GM12878 (cell line): ENCODE data around the gene ARAP2. TPM values are rescaled to one million over a fixed set of nuclear protein-coding genes. Genes with fewer than 3 reads are reported as not detected.

Source experiments
- ATAC-seq: fragments of 200-7000 bp; cut with Tn5 transposase; 3 replicates; pipeline ENCODE4 v1.9.1; 2020; ENCODE audit warnings: mild to moderate bottlenecking, moderate library complexity
- BruUV-seq: library from RNA; stranded (reverse); fragments of 400-500 nt; replicated peaks from 2 replicates; lab custom pipeline; 2021; lab: Mats Ljungman, UMichigan
- CTCF ChIA-PET: fragments of 300-600 bp; sonication (Branson Sonifier 250); formaldehyde crosslinking; extraction: SDS; loops from one replicate; lab custom pipeline; 2021; ENCODE audit warnings: inconsistent platforms; lab: Yijun Ruan, JAX
- POLR2A ChIA-PET: fragments of 350-600 bp; formaldehyde crosslinking; extraction: SDS; loops from one replicate; lab custom pipeline; 2021; ENCODE audit warnings: inconsistent platforms; lab: Charles Lee
- RAD21 ChIA-PET: fragments of 300-600 bp; sonication (Branson Sonifier 250); formaldehyde crosslinking; loops from one replicate; lab custom pipeline; 2023; ENCODE audit warnings: antibody characterized with exemption; ENCODE audit not compliant: unreplicated experiment; lab: Charles Lee
- SMC1A ChIA-PET: fragments of 300-600 bp; sonication (Branson Sonifier 250); formaldehyde crosslinking; loops from one replicate; lab custom pipeline; 2023; ENCODE audit not compliant: unreplicated experiment, uncharacterized antibody; lab: Charles Lee
- DNase-seq: peaks from one replicate; pipeline ENCODE4 v3.0.0-alpha.2; 2011; ENCODE audit warnings: low read depth, low spot score
- FAIRE-seq: peaks from 3 replicates; lab custom pipeline; 2011; peaks lifted over from hg19 to GRCh38; lab: Jason Lieb, UNC
- H2AFZ ChIP-seq: 2 replicates; pipeline ENCODE4 v1.6.0; 2011; ENCODE audit warnings: low read depth, low read length, control low read depth; ENCODE audit not compliant: control insufficient read depth
- H3K27ac ChIP-seq: 2 replicates; pipeline ENCODE4 v1.5.1; 2011; ENCODE audit warnings: control low read depth; ENCODE audit not compliant: control insufficient read depth, insufficient read depth
- H3K27me3 ChIP-seq, 2 experiments: replicated peaks in 1 of 2; 2 replicates each; pipeline versions ENCODE4 v1.6.0 to v1.6.1; 2011; ENCODE audit warnings: low read length in 1 of 2; ENCODE audit not compliant: control insufficient read depth in 2 of 2, insufficient read depth in 2 of 2
- H3K36me3 ChIP-seq, 2 experiments: 2 replicates each; pipeline ENCODE4 v1.5.1; 2011; ENCODE audit warnings: low read length in 1 of 2; ENCODE audit not compliant: control insufficient read depth in 2 of 2, insufficient read depth in 2 of 2
- H3K4me1 ChIP-seq: 2 replicates; pipeline ENCODE4 v1.6.1; 2011; ENCODE audit warnings: mild to moderate bottlenecking, low read length, moderate library complexity, mixed read lengths; ENCODE audit not compliant: control insufficient read depth, insufficient read depth
- H3K4me2 ChIP-seq: 2 replicates; pipeline ENCODE4 v1.6.0; 2011; ENCODE audit warnings: control low read depth; ENCODE audit not compliant: control insufficient read depth, insufficient read depth
- H3K4me3 ChIP-seq: fragments of 200-600 bp; sonication (generic); 2 replicates; pipeline ENCODE4 v1.5.1; 2016
- H3K79me2 ChIP-seq: 2 replicates; pipeline ENCODE4 v1.6.0; 2011; ENCODE audit warnings: low read length; ENCODE audit not compliant: control insufficient read depth, insufficient read depth
- H3K9ac ChIP-seq: 2 replicates; pipeline ENCODE4 v1.8.0; 2011; ENCODE audit warnings: low read length, control low read depth, mixed read lengths; ENCODE audit not compliant: control insufficient read depth, insufficient read depth
- H3K9me3 ChIP-seq: replicated peaks from 3 replicates; pipeline ENCODE4 v1.5.1; 2011; ENCODE audit warnings: mild to moderate bottlenecking, low read length; ENCODE audit not compliant: control insufficient read depth, insufficient read depth
- H4K20me1 ChIP-seq: 2 replicates; pipeline ENCODE4 v1.6.0; 2011; ENCODE audit not compliant: control insufficient read depth, insufficient read depth
- CHD1 ChIP-seq: IDR thresholded peaks from 2 replicates; pipeline ENCODE4 v1.6.1; 2012; ENCODE audit warnings: low read depth, low read length, improper control_type of control experiment
- EED ChIP-seq: sonication (generic); IDR thresholded peaks from 2 replicates; pipeline ENCODE4 v1.6.1; 2016; ENCODE audit warnings: antibody characterized with exemption, low read depth
- KDM1A ChIP-seq: fragments of 200-600 bp; sonication (generic); IDR thresholded peaks from 2 replicates; pipeline ENCODE4 v1.6.1; 2016; ENCODE audit warnings: borderline replicate concordance
- NBN ChIP-seq: fragments of 450-650 bp; IDR thresholded peaks from 2 replicates; pipeline ENCODE4 v1.6.1; 2016
- NFIC ChIP-seq: IDR thresholded peaks from 2 replicates; pipeline ENCODE4 v1.6.1; 2012; ENCODE audit warnings: low read depth, mild to moderate bottlenecking, inconsistent platforms, low read length, moderate library complexity
- NFYA ChIP-seq: IDR thresholded peaks from 2 replicates; pipeline ENCODE4 v1.6.1; 2011; ENCODE audit warnings: low read depth, mild to moderate bottlenecking, low read length, improper control_type of control experiment, borderline replicate concordance
- SUZ12 ChIP-seq: fragments of 200-600 bp; sonication (generic); IDR thresholded peaks from one replicate; pipeline ENCODE4 v1.6.1; 2018; ENCODE audit warnings: antibody characterized with exemption, mild to moderate bottlenecking; ENCODE audit not compliant: unreplicated experiment
- WRNIP1 ChIP-seq: IDR thresholded peaks from 2 replicates; pipeline ENCODE4 v1.6.1; 2011; ENCODE audit warnings: low read depth, low read length, improper control_type of control experiment, borderline replicate concordance
- ZZZ3 ChIP-seq: IDR thresholded peaks from 2 replicates; pipeline ENCODE4 v1.6.1; 2011; ENCODE audit warnings: low read depth; ENCODE audit not compliant: control insufficient read depth, insufficient read length
- WGBS: methylation state at CpG from one replicate; pipeline ENCODE4 v1.1.6; 2016; ENCODE audit warnings: low lambda C conversion rate; ENCODE audit not compliant: insufficient replicate concordance, insufficient coverage; ENCODE audit errors: missing lambda C conversion rate; 5-methylcytosine and 5-hydroxymethylcytosine counted together
- in situ Hi-C: fragments of 300-500 bp; cut with MboI; formaldehyde crosslinking; loops from 9 replicates; pipeline ENCODE4 v1.14.3; 2018; ENCODE audit warnings: mixed read lengths
- intact Hi-C: fragments of 100-400 bp; cut with micrococcal nuclease; formaldehyde crosslinking; loops from one replicate; pipeline ENCODE4 v1.14.2; 2022; ENCODE audit not compliant: unreplicated experiment
- polyA plus RNA-seq, 11 experiments: library from polyadenylated mRNA; depleted of rRNA in 4 of 11; unstranded in 6 of 11; stranded (reverse) in 5 of 11; fragments of >200 nt; fragmentation: Nextera tagmentation in 4 of 11; fragmentation: Illumina TruSeq in 1 of 11; extraction: Ambion mirVana in 4 of 11; extraction: Trizol in 1 of 11; gene quantifications; 1 replicate in 1 of 11; 2 replicates in 10 of 11; pipeline versions ENCODE4 v1.2.1 to v1.2.3, GENCODE V29; 2011 to 2016; ENCODE audit warnings: inconsistent platforms in 2 of 11, missing spikeins in 2 of 11, low read depth in 1 of 11
- total RNA-seq, 4 experiments: library from RNA; depleted of rRNA in 3 of 4; stranded (reverse); fragments of >200 nt in 3 of 4; fragmentation: Illumina TruSeq in 1 of 4; extraction: Trizol in 1 of 4; gene quantifications; 2 replicates each; pipeline versions ENCODE4 v1.2.1 to v1.2.3, GENCODE V29; 2013 to 2021
- TF ChIP-seq, protein P1 (sequence below): IDR thresholded peaks from 2 replicates; pipeline ENCODE4 v1.6.1; 2011; ENCODE audit warnings: borderline replicate concordance, low read depth, mild to moderate bottlenecking, moderate library complexity, mixed read lengths, low read length; ENCODE audit not compliant: insufficient read depth; ENCODE audit errors: extremely low read length
- TF ChIP-seq, protein P2 (sequence below): fragments of 450-650 bp; IDR thresholded peaks from 2 replicates; pipeline ENCODE4 v1.6.1; 2014; ENCODE audit warnings: mild to moderate bottlenecking
- TF ChIP-seq, protein P3 (sequence below): fragments of 450-650 bp; formaldehyde crosslinking; IDR thresholded peaks from 2 replicates; pipeline ENCODE4 v1.4.0; 2022; ENCODE audit warnings: mild to moderate bottlenecking, moderate library complexity
- TF ChIP-seq, protein P4 (sequence below): IDR thresholded peaks from 2 replicates; pipeline ENCODE4 v1.6.1; 2012; ENCODE audit warnings: improper control_type of control experiment, low read depth, low read length; ENCODE audit not compliant: insufficient replicate concordance

The ARAP2 gene
- total and polyA plus RNA-seq, 10 of the 15 experiments (the other 5 are each of a cell fraction or from before 2014, with no cell fraction given), result 5.4 to 36.1 (median 12.2) TPM

DNA sequence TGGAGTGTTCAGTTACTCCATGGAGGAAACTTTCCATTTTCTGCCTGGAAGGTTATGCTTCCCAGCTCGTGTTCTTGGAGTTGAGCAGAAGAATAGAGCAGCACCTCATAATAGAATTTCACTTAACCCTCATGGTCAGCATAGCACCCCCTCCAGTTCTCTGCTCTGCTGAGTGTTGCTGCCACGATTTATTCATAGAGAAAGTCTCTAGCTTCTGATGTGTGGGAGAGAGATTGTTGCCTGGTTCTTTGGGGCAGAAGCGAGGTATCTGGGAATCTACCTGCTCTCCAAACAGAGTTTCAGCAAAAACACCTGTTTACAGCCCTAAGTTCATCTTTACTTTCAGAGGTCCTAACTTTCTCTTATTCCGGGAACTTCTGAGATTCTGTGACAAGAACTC, 33.2 kb upstream of the ARAP2 start (continued):
- TF ChIP-seq, protein P1, sequence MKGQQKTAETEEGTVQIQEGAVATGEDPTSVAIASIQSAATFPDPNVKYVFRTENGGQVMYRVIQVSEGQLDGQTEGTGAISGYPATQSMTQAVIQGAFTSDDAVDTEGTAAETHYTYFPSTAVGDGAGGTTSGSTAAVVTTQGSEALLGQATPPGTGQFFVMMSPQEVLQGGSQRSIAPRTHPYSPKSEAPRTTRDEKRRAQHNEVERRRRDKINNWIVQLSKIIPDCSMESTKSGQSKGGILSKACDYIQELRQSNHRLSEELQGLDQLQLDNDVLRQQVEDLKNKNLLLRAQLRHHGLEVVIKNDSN, result no peak
- no peak for TF ChIP-seq ZZZ3
- TF ChIP-seq EED, result 0 out of 2 replicates have a peak, but pooled peaks have one; percentile 57
- TF ChIP-seq NFIC, result peak; percentile 25; the same call in 1 of the 2 replicates
- TF ChIP-seq NBN, result no peak
- TF ChIP-seq WRNIP1, result no peak
- TF ChIP-seq, protein P2, sequence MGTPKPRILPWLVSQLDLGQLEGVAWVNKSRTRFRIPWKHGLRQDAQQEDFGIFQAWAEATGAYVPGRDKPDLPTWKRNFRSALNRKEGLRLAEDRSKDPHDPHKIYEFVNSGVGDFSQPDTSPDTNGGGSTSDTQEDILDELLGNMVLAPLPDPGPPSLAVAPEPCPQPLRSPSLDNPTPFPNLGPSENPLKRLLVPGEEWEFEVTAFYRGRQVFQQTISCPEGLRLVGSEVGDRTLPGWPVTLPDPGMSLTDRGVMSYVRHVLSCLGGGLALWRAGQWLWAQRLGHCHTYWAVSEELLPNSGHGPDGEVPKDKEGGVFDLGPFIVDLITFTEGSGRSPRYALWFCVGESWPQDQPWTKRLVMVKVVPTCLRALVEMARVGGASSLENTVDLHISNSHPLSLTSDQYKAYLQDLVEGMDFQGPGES, result no peak
- no peak for TF ChIP-seq CHD1
- TF ChIP-seq SUZ12, result no peak
- no peak for TF ChIP-seq NFYA
- no peak for TF ChIP-seq KDM1A

DNA sequence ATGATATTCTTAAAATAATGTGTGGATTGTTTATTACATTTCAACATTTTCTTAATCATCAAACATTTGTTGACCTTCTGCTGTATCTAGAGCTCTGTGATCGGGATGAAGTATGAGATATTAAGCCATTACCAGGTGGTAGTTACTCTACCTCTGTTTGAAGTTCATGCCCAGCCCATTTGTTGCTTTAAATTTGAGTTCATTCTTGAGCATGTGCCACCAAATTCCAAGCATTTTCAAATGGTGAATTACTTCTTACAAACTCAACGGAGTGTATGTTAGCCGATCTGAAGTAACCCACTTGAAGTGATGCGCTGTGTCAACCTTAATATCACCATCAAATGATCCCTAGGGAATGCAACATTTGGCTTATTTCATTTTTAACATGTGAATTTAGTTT, 29.8 kb upstream of the ARAP2 start:
- Histone ChIP-seq H3K9ac (no peak overlapping the region), H2AFZ (no peak overlapping the region), H3K4me2 (no peak overlapping the region), H4K20me1 (no peaks in the 10 kb centered on the region), H3K4me3 (no peak overlapping the region), H3K36me3 (no peaks in the 10 kb centered on the region), H3K79me2 (no peaks in the 10 kb centered on the region), H3K4me1 (peaks cover 5% of the 10 kb centered on the region), H3K9me3 (no peaks in the 10 kb centered on the region), H3K27ac (no peak overlapping the region), H3K27me3 (no peaks in the 10 kb centered on the region)
- CTCF ChIA-PET, result interaction anchor here (0.6 kb wide), 1 partner anchor 70 kb away, joined by 3 read pairs; no protein-coding TSS in a partner anchor
- no TSS peak for BruUV-seq
- FAIRE-seq (no peak), DNase-seq (no peak), ATAC-seq (no peak)
- in situ Hi-C loops (no loop called here), intact Hi-C loops (no loop called here)
- RAD21 ChIA-PET, result no interaction called here
- 95% methylated on average over 4 of the region's 4 CpGs for WGBS
- SMC1A ChIA-PET, result interaction anchor here (0.9 kb wide), 2 partner anchors 10 to 15 kb away, joined by 3 read pairs; no protein-coding TSS in a partner anchor
- POLR2A ChIA-PET, result no interaction called here
- TF ChIP-seq, protein P3, sequence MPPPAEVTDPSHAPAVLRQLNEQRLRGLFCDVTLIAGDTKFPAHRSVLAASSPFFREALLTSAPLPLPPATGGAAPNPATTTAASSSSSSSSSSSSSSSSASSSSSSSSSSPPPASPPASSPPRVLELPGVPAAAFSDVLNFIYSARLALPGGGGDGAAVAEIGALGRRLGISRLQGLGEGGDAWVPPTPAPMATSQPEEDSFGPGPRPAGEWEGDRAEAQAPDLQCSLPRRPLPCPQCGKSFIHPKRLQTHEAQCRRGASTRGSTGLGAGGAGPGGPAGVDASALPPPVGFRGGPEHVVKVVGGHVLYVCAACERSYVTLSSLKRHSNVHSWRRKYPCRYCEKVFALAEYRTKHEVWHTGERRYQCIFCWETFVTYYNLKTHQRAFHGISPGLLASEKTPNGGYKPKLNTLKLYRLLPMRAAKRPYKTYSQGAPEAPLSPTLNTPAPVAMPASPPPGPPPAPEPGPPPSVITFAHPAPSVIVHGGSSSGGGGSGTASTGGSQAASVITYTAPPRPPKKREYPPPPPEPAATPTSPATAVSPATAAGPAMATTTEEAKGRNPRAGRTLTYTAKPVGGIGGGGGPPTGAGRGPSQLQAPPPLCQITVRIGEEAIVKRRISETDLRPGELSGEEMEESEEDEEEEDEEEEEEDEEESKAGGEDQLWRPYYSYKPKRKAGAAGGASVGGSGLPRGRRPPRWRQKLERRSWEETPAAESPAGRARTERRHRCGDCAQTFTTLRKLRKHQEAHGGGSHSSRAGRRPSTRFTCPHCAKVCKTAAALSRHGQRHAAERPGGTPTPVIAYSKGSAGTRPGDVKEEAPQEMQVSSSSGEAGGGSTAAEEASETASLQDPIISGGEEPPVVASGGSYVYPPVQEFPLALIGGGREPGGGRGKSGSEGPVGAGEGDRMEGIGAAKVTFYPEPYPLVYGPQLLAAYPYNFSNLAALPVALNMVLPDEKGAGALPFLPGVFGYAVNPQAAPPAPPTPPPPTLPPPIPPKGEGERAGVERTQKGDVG (CRISPR knock-in tag), result no peak
- TF ChIP-seq, protein P4, sequence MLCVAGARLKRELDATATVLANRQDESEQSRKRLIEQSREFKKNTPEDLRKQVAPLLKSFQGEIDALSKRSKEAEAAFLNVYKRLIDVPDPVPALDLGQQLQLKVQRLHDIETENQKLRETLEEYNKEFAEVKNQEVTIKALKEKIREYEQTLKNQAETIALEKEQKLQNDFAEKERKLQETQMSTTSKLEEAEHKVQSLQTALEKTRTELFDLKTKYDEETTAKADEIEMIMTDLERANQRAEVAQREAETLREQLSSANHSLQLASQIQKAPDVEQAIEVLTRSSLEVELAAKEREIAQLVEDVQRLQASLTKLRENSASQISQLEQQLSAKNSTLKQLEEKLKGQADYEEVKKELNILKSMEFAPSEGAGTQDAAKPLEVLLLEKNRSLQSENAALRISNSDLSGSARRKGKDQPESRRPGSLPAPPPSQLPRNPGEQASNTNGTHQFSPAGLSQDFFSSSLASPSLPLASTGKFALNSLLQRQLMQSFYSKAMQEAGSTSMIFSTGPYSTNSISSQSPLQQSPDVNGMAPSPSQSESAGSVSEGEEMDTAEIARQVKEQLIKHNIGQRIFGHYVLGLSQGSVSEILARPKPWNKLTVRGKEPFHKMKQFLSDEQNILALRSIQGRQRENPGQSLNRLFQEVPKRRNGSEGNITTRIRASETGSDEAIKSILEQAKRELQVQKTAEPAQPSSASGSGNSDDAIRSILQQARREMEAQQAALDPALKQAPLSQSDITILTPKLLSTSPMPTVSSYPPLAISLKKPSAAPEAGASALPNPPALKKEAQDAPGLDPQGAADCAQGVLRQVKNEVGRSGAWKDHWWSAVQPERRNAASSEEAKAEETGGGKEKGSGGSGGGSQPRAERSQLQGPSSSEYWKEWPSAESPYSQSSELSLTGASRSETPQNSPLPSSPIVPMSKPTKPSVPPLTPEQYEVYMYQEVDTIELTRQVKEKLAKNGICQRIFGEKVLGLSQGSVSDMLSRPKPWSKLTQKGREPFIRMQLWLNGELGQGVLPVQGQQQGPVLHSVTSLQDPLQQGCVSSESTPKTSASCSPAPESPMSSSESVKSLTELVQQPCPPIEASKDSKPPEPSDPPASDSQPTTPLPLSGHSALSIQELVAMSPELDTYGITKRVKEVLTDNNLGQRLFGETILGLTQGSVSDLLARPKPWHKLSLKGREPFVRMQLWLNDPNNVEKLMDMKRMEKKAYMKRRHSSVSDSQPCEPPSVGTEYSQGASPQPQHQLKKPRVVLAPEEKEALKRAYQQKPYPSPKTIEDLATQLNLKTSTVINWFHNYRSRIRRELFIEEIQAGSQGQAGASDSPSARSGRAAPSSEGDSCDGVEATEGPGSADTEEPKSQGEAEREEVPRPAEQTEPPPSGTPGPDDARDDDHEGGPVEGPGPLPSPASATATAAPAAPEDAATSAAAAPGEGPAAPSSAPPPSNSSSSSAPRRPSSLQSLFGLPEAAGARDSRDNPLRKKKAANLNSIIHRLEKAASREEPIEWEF, result no peak
- TF ChIP-seq ZZZ3, result no peak
